GM23338 (cell line): ENCODE data around the gene UST. TPM values are rescaled to one million over a fixed set of nuclear protein-coding genes. Genes with fewer than 3 reads are reported as not detected.
A peak's percentile ranks its signal among the peaks of the same experiment; 100 is the strongest.

Experiments
- ATAC-seq: fragments of 200-7000 bp; cut with Tn5 transposase; 3 replicates; pipeline ENCODE4 v1.9.1; 2020
- DNase-seq: peaks from one replicate; pipeline ENCODE4 v3.0.0-alpha.2; 2015; ENCODE audit warnings: low spot score
- H2AFZ ChIP-seq: fragments of 200-600 bp; sonication (generic); 2 replicates; pipeline ENCODE4 v1.8.0; 2016; ENCODE audit warnings: antibody characterized with exemption, mild to moderate bottlenecking, moderate library complexity
- H3F3A ChIP-seq: fragments of 200-600 bp; sonication (generic); replicated peaks from 2 replicates; pipeline ENCODE4 v1.8.0; 2017; ENCODE audit warnings: antibody characterized with exemption, mixed run types, low read depth
- H3K27ac ChIP-seq: fragments of 200-600 bp; sonication (generic); 2 replicates; pipeline ENCODE4 v1.6.1; 2016; ENCODE audit warnings: low read depth
- H3K27me3 ChIP-seq: fragments of 200-600 bp; sonication (generic); 2 replicates; pipeline ENCODE4 v1.8.0; 2016; ENCODE audit warnings: mild to moderate bottlenecking, mixed run types, moderate library complexity; ENCODE audit not compliant: insufficient read depth
- H3K36me3 ChIP-seq: fragments of 200-600 bp; sonication (generic); 2 replicates; pipeline ENCODE4 v1.8.0; 2016; ENCODE audit warnings: mild to moderate bottlenecking; ENCODE audit not compliant: insufficient read depth
- H3K4me1 ChIP-seq: fragments of 200-600 bp; sonication (generic); 2 replicates; pipeline ENCODE4 v1.8.0; 2016; ENCODE audit warnings: mild to moderate bottlenecking, moderate library complexity; ENCODE audit not compliant: insufficient read depth
- H3K4me2 ChIP-seq: fragments of 200-600 bp; sonication (generic); 2 replicates; pipeline ENCODE4 v1.7.1; 2017; ENCODE audit warnings: mixed run types
- H3K4me3 ChIP-seq: fragments of 200-600 bp; sonication (generic); 2 replicates; pipeline ENCODE4 v1.6.1; 2016; ENCODE audit warnings: mixed run types
- H3K79me2 ChIP-seq: fragments of 200-600 bp; sonication (generic); replicated peaks from 2 replicates; pipeline ENCODE4 v1.8.0; 2017; ENCODE audit warnings: mild to moderate bottlenecking; ENCODE audit not compliant: insufficient read depth
- H3K9me2 ChIP-seq: fragments of 200-600 bp; sonication (generic); 2 replicates; pipeline ENCODE4 v1.8.0; 2017; ENCODE audit not compliant: insufficient read depth
- H4K20me1 ChIP-seq: fragments of 200-600 bp; sonication (generic); replicated peaks from 2 replicates; pipeline ENCODE4 v1.8.0; 2017; ENCODE audit warnings: mild to moderate bottlenecking; ENCODE audit not compliant: insufficient read depth
- H3K27ac Mint-ChIP-seq: 2 replicates; pipeline ENCODE4 v1.8.0; 2020; ENCODE audit warnings: inconsistent platforms, mild to moderate bottlenecking, moderate library complexity, mixed read lengths
- H3K27me3 Mint-ChIP-seq: 3 replicates; pipeline ENCODE4 v1.8.0; 2022; ENCODE audit warnings: low read depth, mild to moderate bottlenecking, moderate library complexity, mixed read lengths, inconsistent platforms; ENCODE audit not compliant: insufficient read depth, poor library complexity
- H3K36me3 Mint-ChIP-seq: 3 replicates; pipeline ENCODE4 v1.8.0; 2021; ENCODE audit warnings: low read depth, mild to moderate bottlenecking, inconsistent platforms, moderate library complexity, mixed read lengths
- H3K4me1 Mint-ChIP-seq: 3 replicates; pipeline ENCODE4 v1.8.0; 2020; ENCODE audit warnings: mild to moderate bottlenecking, inconsistent platforms, mixed read lengths
- H3K4me3 Mint-ChIP-seq: 3 replicates; pipeline ENCODE4 v1.8.0; 2021; ENCODE audit warnings: moderate library complexity, mild to moderate bottlenecking, inconsistent platforms, mixed read lengths
- H3K9me3 Mint-ChIP-seq: 3 replicates; pipeline ENCODE4 v1.8.0; 2020; ENCODE audit warnings: moderate library complexity, mild to moderate bottlenecking, inconsistent platforms, mixed read lengths
- CREB1 ChIP-seq: fragments of 250-450 bp; sonication (Bioruptor Pico); IDR thresholded peaks from 2 replicates; pipeline ENCODE4 v1.5.0; 2020; ENCODE audit warnings: low read depth, mild to moderate bottlenecking, moderate library complexity
- CTCF ChIP-seq, 2 experiments: fragments of 200-600 bp in 1 of 2; sonication (generic) in 1 of 2; conservative IDR thresholded peaks; 2 replicates each; pipeline versions ENCODE4 v1.5.1 to v1.6.1; 2016 to 2017; ENCODE audit warnings: antibody characterized with exemption in 2 of 2, low read depth in 2 of 2, mild to moderate bottlenecking in 2 of 2, moderate library complexity in 1 of 2
- EZH2 ChIP-seq: fragments of 200-600 bp; sonication (generic); IDR thresholded peaks from one replicate; pipeline ENCODE4 v1.8.0; 2017; ENCODE audit warnings: antibody characterized with exemption, mild to moderate bottlenecking, low read depth; ENCODE audit not compliant: unreplicated experiment
- EZH2phosphoT487 ChIP-seq: fragments of 200-600 bp; sonication (generic); IDR thresholded peaks from one replicate; pipeline ENCODE4 v1.8.1; 2018; ENCODE audit warnings: antibody characterized with exemption; ENCODE audit not compliant: unreplicated experiment
- JUNB ChIP-seq: IDR thresholded peaks from one replicate; pipeline ENCODE4 v1.6.1; 2016; ENCODE audit warnings: antibody characterized with exemption; ENCODE audit not compliant: unreplicated experiment
- NANOG ChIP-seq: IDR thresholded peaks from 2 replicates; pipeline ENCODE4 v1.6.1; 2016; ENCODE audit warnings: antibody characterized with exemption, borderline replicate concordance
- POLR2AphosphoS5 ChIP-seq: IDR thresholded peaks from 2 replicates; pipeline ENCODE4 v1.6.1; 2016; ENCODE audit warnings: antibody characterized with exemption, low read depth
- REST ChIP-seq: IDR thresholded peaks from one replicate; pipeline ENCODE4 v1.6.1; 2018; ENCODE audit warnings: antibody characterized with exemption; ENCODE audit not compliant: unreplicated experiment
- STAT1 ChIP-seq: IDR thresholded peaks from one replicate; pipeline ENCODE4 v1.6.1; 2016; ENCODE audit warnings: antibody characterized with exemption; ENCODE audit not compliant: unreplicated experiment
- ZNF114 ChIP-seq: fragments of 250-450 bp; sonication (Bioruptor Pico); IDR thresholded peaks from 2 replicates; pipeline ENCODE4 v1.5.0; 2020; ENCODE audit warnings: mild to moderate bottlenecking, moderate library complexity
- ZNF331 ChIP-seq: fragments of 250-450 bp; sonication (Bioruptor Pico); IDR thresholded peaks from 2 replicates; pipeline ENCODE4 v1.5.0; 2020; ENCODE audit warnings: low read depth, mild to moderate bottlenecking, moderate library complexity
- polyA plus RNA-seq: library from polyadenylated mRNA; unstranded; fragments of >200 nt; fragmentation: Nextera tagmentation; extraction: Ambion mirVana; gene quantifications from 2 replicates; pipeline ENCODE4 v1.2.1, GENCODE V29; 2016
- total RNA-seq: library from RNA; depleted of rRNA; stranded (reverse); fragments of >200 nt; shearing (Covaris generic); gene quantifications from 2 replicates; pipeline ENCODE4 v1.2.3, GENCODE V29; 2014
- TF ChIP-seq, protein P1 (sequence below): fragments of 250-450 bp; sonication (Bioruptor Pico); IDR thresholded peaks from 2 replicates; pipeline ENCODE4 v1.5.0; 2020; ENCODE audit warnings: mild to moderate bottlenecking, moderate library complexity
- TF ChIP-seq, protein P2 (sequence below): IDR thresholded peaks from 2 replicates; pipeline ENCODE4 v1.6.1; 2016; ENCODE audit warnings: antibody characterized with exemption

UST gene
- total and polyA plus RNA-seq, 2 experiments from 2014 or later: 12.6 to 33.0 TPM

DNA sequence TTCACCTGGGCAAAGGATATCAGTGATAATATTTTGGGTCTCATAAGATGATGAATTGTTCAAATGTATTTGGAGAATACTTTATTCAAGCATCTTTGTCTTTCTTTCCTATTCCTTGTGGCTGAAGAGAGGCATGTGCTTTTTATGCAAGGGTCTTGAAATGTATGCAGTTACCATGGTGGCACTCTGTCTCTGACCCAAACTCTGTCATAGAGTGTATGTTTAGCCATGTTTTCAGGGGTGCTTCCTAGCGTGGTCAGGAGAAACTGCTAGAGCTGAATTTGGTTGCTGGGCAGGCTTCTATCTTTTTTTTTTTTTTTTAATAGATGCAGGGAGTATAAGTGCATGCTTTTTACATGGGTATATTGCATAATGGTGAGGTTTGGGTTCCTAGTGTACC lies 15.4 kb downstream of the UST start:
- H3K36me3 Mint-ChIP-seq: no peaks in the 10 kb centered on the region
- Histone ChIP-seq H3F3A (no peaks in the 10 kb centered on the region), H3K9me2 (no peaks in the 10 kb centered on the region), H3K27ac (no peak overlapping the region), H3K4me2 (peak overlapping the region; percentile 38; the same call in 1 of the 2 replicates), H4K20me1 (peaks cover 28% of the 10 kb centered on the region), H3K36me3 (no peaks in the 10 kb centered on the region), H3K27me3 (no peaks in the 10 kb centered on the region), H3K4me1 (peaks cover 75% of the 10 kb centered on the region), H2AFZ (no peak overlapping the region), H3K4me3 (no peak overlapping the region), H3K79me2 (peaks cover 98% of the 10 kb centered on the region)
- peaks cover 79% of the 10 kb centered on the region for H3K4me1 Mint-ChIP-seq
- DNase-seq (no peak), ATAC-seq (no peak)
- H3K4me3 Mint-ChIP-seq: no peak overlapping the region
- H3K9me3 Mint-ChIP-seq: peaks cover 3% of the 10 kb centered on the region; the same call in 1 of the 3 replicates
- peaks cover 10% of the 10 kb centered on the region for H3K27me3 Mint-ChIP-seq
- H3K27ac Mint-ChIP-seq: peak overlapping the region; percentile 17; the same call in 1 of the 2 replicates
- TF ChIP-seq CREB1 (no peak), NANOG (no peak), EZH2phosphoT487 (no peak), POLR2AphosphoS5 (no peak), ZNF114 (no peak), JUNB (no peak), REST (no peak), CTCF (conservative IDR thresholded peaks at IDR 0.05; ENCODE audit: low read depth in 2 of 2) (no peak), EZH2 (no peak), STAT1 (no peak), ZNF331 (CRISPR knock-in tag) (no peak)
- TF ChIP-seq, protein P1, sequence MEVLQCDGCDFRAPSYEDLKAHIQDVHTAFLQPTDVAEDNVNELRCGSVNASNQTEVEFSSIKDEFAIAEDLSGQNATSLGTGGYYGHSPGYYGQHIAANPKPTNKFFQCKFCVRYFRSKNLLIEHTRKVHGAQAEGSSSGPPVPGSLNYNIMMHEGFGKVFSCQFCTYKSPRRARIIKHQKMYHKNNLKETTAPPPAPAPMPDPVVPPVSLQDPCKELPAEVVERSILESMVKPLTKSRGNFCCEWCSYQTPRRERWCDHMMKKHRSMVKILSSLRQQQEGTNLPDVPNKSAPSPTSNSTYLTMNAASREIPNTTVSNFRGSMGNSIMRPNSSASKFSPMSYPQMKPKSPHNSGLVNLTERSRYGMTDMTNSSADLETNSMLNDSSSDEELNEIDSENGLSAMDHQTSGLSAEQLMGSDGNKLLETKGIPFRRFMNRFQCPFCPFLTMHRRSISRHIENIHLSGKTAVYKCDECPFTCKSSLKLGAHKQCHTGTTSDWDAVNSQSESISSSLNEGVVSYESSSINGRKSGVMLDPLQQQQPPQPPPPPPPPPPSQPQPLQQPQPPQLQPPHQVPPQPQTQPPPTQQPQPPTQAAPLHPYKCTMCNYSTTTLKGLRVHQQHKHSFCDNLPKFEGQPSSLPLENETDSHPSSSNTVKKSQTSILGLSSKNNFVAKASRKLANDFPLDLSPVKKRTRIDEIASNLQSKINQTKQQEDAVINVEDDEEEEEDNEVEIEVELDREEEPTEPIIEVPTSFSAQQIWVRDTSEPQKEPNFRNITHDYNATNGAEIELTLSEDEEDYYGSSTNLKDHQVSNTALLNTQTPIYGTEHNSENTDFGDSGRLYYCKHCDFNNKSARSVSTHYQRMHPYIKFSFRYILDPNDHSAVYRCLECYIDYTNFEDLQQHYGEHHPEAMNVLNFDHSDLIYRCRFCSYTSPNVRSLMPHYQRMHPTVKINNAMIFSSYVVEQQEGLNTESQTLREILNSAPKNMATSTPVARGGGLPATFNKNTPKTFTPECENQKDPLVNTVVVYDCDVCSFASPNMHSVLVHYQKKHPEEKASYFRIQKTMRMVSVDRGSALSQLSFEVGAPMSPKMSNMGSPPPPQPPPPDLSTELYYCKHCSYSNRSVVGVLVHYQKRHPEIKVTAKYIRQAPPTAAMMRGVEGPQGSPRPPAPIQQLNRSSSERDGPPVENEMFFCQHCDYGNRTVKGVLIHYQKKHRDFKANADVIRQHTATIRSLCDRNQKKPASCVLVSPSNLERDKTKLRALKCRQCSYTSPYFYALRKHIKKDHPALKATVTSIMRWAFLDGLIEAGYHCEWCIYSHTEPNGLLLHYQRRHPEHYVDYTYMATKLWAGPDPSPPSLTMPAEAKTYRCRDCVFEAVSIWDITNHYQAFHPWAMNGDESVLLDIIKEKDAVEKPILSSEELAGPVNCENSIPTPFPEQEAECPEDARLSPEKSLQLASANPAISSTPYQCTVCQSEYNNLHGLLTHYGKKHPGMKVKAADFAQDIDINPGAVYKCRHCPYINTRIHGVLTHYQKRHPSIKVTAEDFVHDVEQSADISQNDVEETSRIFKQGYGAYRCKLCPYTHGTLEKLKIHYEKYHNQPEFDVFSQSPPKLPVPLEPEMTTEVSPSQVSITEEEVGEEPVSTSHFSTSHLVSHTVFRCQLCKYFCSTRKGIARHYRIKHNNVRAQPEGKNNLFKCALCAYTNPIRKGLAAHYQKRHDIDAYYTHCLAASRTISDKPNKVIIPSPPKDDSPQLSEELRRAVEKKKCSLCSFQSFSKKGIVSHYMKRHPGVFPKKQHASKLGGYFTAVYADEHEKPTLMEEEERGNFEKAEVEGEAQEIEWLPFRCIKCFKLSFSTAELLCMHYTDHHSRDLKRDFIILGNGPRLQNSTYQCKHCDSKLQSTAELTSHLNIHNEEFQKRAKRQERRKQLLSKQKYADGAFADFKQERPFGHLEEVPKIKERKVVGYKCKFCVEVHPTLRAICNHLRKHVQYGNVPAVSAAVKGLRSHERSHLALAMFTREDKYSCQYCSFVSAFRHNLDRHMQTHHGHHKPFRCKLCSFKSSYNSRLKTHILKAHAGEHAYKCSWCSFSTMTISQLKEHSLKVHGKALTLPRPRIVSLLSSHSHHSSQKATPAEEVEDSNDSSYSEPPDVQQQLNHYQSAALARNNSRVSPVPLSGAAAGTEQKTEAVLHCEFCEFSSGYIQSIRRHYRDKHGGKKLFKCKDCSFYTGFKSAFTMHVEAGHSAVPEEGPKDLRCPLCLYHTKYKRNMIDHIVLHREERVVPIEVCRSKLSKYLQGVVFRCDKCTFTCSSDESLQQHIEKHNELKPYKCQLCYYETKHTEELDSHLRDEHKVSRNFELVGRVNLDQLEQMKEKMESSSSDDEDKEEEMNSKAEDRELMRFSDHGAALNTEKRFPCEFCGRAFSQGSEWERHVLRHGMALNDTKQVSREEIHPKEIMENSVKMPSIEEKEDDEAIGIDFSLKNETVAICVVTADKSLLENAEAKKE (CRISPR knock-in tag): no peak
- TF ChIP-seq, protein P2, sequence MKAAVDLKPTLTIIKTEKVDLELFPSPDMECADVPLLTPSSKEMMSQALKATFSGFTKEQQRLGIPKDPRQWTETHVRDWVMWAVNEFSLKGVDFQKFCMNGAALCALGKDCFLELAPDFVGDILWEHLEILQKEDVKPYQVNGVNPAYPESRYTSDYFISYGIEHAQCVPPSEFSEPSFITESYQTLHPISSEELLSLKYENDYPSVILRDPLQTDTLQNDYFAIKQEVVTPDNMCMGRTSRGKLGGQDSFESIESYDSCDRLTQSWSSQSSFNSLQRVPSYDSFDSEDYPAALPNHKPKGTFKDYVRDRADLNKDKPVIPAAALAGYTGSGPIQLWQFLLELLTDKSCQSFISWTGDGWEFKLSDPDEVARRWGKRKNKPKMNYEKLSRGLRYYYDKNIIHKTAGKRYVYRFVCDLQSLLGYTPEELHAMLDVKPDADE: no peak
